ENCODE results near the gene STAM.
"Not testable (repeated sequence)": the region's sequence is repeated elsewhere in the genome, so short reads cannot be mapped to it uniquely, and the experiment has no call there.

Gene STAM

GRCh38 chr10:17675638-17676037, 31.7 kb downstream of the STAM start:
- no peak for DNase-seq (ENCODE audit: low spot score)

- DNase-seq (ENCODE audit: low spot score), result no peak
Measured at GRCh38 chr10:17676919-17677318, 33.0 kb downstream of the STAM start.

- peak; percentile 59 for DNase-seq (ENCODE audit: low spot score)
Measured at GRCh38 chr10:17682236-17682946, 38.4 kb downstream of the STAM start.

GRCh38 chr10:17683541-17683940, 39.6 kb downstream of the STAM start:
- DNase-seq (ENCODE audit: low spot score), result no peak

GRCh38 chr10:17684537-17684936, 40.6 kb downstream of the STAM start:
- DNase-seq (ENCODE audit: low spot score), result no peak

- DNase-seq (ENCODE audit: low spot score), result no peak
Measured at GRCh38 chr10:17685233-17685840, 41.4 kb downstream of the STAM start.

GRCh38 chr10:17687117-17687831, 43.3 kb downstream of the STAM start:
- DNase-seq (ENCODE audit: low spot score), result no peak

- DNase-seq (ENCODE audit: low spot score), result no peak
Measured at GRCh38 chr10:17689137-17689536, 45.2 kb downstream of the STAM start.

GRCh38 chr10:17693009-17693408, 49.1 kb downstream of the STAM start:
- DNase-seq (ENCODE audit: low spot score), result no peak

- DNase-seq (ENCODE audit: low spot score), result no peak
Measured at GRCh38 chr10:17698696-17699095, 54.7 kb downstream of the STAM start.

GRCh38 chr10:17701301-17701700, 57.4 kb downstream of the STAM start:
- no peak for DNase-seq (ENCODE audit: low spot score)

GRCh38 chr10:17703706-17704105, 59.8 kb downstream of the STAM start:
- no peak for DNase-seq (ENCODE audit: low spot score)

- DNase-seq (ENCODE audit: low spot score), result no peak
Measured at GRCh38 chr10:17708821-17709220, 64.9 kb downstream of the STAM start.

GRCh38 chr10:17709492-17709891, 65.5 kb downstream of the STAM start:
- DNase-seq (ENCODE audit: low spot score), result no peak

GRCh38 chr10:17710181-17710580, 66.2 kb downstream of the STAM start:
- DNase-seq (ENCODE audit: low spot score), result no peak

- DNase-seq (ENCODE audit: low spot score), result no peak
Measured at GRCh38 chr10:17712053-17712452, 68.1 kb downstream of the STAM start.

- no peak for DNase-seq (ENCODE audit: low spot score)
Measured at GRCh38 chr10:17712717-17713471, 68.9 kb downstream of the STAM start.

- no peak for DNase-seq (ENCODE audit: low spot score)
Measured at GRCh38 chr10:17713758-17714157, 69.8 kb downstream of the STAM start.

GRCh38 chr10:17716161-17716560, 72.2 kb downstream of the STAM start:
- DNase-seq (ENCODE audit: low spot score), result no peak

GRCh38 chr10:17722317-17723014, 78.5 kb downstream of the STAM start:
- DNase-seq (ENCODE audit: low spot score), result not testable (repeated sequence)

- DNase-seq (ENCODE audit: low spot score), result no peak
Measured at GRCh38 chr10:17725703-17726102, 81.8 kb downstream of the STAM start.

GRCh38 chr10:17729630-17730029, 85.7 kb downstream of the STAM start:
- no peak for DNase-seq (ENCODE audit: low spot score)

Data from COLO829 (cell line).